GM18951 (cell line): ENCODE data around the gene MAP4K4.

Experiments used
- POLR2A ChIP-seq: IDR thresholded peaks from 4 replicates; pipeline ENCODE4 v1.6.1; 2011; ENCODE audit warnings: mild to moderate bottlenecking; ENCODE audit not compliant: insufficient read length, insufficient read depth; ENCODE audit errors: extremely low read depth
- in situ Hi-C: fragments of 300-500 bp; cut with MboI; formaldehyde crosslinking; loops from one replicate; pipeline ENCODE4 v1.12.0; 2022; ENCODE audit warnings: low sequenced_read_pairs, mixed read lengths, inconsistent platforms; ENCODE audit not compliant: unreplicated experiment

Gene MAP4K4

DNA sequence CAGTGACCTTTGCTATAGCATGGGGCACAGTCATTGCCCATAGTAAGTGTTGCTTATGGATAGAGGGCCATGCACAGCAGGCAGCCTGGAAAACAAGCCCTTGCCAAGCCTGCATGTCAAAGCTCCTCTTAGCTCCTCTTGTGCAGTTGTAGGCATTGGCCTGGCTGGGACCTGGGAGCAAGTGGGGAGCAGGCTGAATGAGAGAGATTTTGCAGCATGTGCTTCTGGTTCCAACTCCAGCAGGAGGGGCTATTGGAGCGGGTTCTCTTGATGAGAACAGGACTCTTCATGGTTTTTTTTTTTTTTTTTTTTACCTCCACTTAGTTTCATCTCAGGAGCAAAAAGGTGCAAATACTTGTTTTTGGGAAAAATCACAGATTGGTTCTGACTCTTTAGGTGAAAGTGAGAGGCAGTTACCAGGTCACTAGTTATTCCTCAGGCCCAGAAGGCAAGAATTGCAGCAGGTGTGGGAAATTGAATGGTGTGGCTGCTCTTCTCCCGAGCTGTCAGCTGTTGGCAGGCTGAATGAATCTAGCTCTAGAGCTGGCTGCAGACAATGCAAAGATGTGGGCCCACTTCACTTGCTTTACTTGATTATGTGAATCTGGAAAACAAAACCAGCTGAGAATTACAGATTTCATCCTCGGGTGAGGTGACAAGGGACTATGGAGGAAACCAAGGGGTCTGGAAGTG lies 95.9 kb downstream of the MAP4K4 start:
- no peak for TF ChIP-seq POLR2A
- in situ Hi-C loops: no loop called here

DNA sequence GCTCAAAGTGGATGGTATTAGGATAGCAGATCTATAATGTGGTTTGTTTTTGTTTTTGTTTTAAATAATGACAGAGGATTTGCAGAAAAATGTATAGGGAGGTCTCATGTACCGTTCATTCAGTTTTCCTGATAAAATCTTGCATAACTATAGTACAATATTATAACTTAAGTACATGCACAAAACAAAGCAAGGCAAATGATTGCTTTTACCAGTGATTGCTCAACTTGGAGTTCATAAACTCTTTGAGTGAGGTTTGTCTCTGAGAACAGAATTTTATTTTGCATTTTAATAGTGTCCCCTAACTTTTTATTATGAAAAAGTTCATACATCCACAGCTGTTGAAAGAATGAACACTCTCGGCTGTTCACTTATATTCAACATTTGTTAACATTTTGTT lies 96.6 kb downstream of the MAP4K4 start:
- in situ Hi-C loops: no loop called here
- no peak for TF ChIP-seq POLR2A

DNA sequence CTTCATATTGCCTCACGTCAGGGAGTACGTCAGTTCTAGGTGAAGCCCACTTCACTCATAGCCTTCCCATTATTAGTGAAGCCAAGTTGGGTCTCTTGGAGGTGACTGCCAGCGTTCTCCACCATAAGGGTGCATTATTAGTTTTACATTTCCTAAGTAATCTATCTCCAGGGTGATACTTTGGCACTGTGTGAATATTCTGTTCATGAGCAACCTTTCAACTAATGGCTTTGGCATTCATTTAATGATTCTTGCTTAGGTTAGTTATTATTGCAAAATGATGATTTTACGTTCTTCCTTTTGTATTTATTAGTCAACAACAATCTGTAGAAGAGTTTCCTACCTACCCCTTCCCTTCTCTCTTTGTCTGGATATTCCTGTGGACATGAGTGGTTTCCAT lies 97.5 kb downstream of the MAP4K4 start:
- TF ChIP-seq POLR2A: no peak
- in situ Hi-C loops: no loop called here

DNA sequence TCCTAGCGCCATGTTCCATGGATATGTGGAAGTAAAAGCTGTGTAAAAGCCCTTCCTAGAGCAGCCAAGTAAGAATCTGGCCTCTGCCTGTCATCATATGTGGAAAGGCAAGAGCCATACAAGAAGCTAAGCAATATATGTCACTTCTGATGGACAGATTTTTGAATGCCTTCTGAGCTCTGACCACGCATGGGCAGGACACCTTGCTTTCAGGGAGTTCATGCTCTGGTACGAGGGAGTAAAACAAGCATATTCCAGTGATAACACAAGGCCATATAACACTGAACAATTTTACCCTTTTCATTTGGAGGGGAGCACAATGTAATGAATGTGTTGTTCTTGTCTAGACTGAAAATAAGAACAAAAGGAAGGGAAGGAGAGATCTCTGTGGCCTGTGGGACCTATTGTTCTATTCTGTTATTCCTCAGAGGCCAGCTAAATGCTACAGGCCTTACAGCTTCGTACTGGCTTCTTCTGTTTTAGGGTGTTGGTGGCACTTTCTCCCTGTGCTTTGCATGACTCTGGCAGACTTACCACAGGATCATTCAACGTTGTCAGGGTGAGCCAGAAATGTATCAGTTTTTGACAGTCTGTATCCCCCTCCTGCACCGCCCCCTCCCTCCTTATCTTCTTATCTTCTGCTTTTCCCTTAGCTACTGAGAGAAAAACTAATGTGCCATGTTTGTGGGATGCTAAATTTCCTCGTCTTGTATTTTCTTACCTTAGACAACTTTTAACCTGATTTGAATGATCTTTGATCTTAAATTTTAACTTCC lies 99.5 kb downstream of the MAP4K4 start:
- in situ Hi-C loops: no loop called here
- TF ChIP-seq POLR2A: no peak

DNA sequence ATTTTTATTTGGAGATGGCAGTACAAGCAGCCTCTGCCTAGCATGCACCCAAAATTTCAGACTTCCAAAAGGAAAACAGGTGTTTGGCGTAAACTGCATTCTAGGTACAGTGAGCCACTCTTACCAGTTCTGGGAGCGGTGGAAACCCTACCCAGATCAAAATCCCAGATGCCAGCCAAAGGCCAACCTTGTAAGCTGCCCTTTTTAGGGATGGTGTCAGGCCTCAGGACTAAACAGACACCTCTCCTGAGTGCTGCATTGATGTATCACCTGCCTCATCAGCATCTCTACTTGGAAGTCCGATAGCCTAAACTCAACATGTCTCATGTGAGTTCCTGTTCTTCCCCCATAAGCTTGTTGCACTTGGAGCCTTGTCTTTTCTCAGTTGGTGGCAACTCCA lies 104.0 kb downstream of the MAP4K4 start:
- in situ Hi-C loops: no loop called here
- TF ChIP-seq POLR2A: no peak

DNA sequence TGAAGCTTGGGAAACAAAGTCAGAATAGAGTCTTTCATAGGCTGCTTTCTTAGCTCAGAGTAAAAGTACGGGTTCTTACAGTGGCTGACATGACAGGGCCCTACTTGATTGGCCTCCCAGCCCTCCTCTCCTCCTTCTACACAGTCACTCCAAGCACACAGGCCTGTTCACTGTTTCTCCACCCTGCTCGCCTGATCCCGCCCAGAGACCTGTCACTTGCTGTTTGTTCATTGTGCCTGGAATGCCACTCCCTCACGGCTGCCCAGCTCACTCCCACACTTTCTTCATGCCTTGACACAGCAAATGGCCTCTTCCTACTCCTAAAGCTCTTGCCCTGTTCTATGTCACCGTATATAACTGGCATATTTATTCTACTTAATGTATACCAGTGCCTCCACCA lies 104.8 kb downstream of the MAP4K4 start:
- TF ChIP-seq POLR2A: no peak
- in situ Hi-C loops: no loop called here

DNA sequence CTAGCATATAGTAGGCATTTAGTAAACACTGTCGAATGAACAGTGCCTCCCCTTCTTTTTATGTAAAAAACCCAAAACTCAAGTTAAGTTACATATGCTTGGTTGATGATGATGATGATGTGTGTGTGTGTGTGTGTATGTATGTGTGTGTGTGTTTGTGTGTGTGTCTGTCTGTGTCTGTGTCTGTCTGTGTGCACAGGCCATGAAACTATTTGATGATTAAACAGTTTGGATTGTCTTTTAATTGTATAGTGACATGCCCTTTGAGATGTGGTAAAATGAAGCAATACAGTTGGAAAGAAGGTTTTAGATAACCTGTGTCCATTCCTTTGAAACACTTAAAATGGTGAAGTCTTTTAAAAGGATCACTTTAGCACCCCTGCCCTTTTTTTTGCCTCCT lies 105.6 kb downstream of the MAP4K4 start:
- in situ Hi-C loops: no loop called here
- TF ChIP-seq POLR2A: no peak

DNA sequence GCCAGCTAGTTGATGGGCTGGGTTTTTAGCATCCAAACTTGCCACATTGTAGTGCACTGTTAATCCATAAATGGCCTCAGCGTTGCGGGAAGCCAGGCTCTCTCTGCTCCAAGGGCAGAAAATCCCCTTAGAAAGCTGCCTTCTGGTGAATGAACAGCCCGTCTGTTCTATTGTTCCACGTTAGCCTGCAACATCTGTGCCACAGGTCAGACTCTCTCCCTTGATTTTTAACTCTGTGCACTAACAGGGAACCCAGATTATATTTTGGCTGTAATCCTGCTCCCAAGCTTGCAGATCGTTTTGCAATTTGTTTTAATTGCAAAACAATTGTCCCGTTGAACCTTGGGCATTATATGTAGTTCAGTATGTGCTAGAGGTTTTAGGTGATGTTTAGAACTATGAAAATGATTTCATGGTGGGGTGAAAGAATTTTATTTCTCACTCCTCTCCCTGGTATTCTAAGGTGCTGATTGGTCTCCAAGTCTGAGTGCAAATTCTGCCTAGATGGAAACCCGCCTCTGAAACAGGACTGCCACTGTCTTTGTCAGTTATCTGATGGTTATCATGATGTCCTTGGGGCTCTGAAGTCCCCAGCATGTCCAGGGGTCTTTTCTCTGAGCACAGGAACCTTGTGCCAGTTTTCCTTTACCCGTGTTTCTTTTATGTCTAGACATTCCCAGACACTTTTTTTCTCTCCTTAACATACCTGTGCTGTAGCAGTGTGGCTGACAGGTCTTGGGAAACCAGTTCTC lies 106.6 kb downstream of the MAP4K4 start:
- in situ Hi-C loops: no loop called here
- no peak for TF ChIP-seq POLR2A

DNA sequence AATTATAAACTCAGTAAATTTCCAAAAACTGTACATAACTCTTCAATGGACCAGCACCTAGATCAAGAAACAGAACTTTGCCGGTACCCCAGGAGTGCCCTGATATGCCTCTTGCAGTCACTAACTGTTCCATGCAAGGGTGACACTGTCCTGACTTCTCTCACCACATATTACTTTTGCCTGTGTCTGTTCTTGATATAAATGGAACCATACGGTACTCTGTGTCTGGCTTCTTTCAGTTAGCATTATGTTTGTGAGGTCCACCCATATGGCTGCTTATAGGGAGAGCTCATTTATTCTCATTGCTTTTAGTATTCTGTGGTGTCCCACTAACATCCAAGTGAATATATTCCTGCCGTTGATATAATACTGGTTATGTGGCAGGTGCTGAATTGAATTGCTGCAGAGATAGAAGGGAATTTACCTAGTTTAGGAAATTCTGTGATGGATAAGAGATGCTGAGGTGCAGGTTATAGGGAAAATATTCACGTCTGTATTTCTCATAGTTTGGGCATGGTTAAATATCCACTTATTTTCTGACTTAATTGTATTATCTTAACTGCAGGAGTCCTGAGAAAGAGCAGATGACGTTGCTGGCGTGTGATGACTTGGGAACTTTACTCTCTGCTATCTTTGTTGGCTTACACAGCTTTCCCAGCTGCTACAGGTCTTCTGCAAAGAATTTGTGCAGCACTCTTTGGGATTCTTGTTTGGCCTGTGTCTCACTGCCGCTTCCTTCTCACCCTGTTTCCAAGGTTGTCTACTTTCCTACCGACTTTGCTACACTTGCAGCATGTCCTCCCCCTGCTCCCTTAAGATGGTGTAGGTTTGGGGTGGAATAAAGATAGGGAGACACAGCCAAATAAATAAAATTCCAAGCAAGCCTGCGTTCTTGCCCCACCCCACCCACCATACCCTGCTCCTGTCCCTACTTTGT lies 107.9 kb downstream of the MAP4K4 start:
- TF ChIP-seq POLR2A: no peak
- in situ Hi-C loops: no loop called here

DNA sequence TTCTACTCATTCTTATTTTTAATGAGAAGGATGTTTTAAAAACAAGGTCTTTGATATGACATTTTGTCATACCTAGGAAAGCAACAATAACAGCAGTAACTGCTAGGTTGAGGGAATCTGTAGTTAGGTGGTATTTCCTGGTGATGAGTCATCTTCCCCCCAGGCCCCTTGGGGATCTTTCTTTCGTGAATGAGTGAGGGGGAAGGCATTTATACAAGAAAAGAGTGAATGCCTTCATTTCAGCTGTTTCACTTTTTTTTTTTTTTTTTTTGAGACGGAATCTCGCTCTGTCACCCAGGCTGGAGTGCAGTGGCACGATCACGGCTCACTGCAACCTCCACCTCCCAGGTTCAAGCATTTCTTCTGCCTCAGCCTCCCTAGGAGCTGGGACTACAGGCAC lies 108.6 kb downstream of the MAP4K4 start:
- TF ChIP-seq POLR2A: no peak

DNA sequence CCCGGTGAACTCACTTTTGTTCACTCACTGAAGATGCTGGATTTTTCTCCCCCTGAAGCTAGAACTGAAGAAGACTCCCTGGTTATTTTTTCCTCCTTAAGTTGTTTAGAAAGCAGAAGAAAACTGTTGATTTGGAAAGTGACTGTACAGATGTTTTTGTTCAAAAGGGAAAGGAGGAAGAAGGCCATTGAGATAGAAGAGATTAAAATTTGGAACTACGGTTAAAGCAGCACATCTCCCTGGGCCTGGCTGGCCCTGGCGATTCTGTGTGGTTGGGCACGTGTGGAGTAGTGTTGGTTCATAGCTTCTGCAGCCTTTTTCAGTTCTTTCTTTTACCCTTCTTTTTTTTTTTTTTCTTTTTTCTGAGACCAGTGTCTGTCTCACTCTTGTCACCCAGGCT lies 109.2 kb downstream of the MAP4K4 start:
- TF ChIP-seq POLR2A: no peak
- in situ Hi-C loops: no loop called here

More for the DNA sequence above, 108.6 kb downstream of the MAP4K4 start:
- in situ Hi-C loops: no loop called here

DNA sequence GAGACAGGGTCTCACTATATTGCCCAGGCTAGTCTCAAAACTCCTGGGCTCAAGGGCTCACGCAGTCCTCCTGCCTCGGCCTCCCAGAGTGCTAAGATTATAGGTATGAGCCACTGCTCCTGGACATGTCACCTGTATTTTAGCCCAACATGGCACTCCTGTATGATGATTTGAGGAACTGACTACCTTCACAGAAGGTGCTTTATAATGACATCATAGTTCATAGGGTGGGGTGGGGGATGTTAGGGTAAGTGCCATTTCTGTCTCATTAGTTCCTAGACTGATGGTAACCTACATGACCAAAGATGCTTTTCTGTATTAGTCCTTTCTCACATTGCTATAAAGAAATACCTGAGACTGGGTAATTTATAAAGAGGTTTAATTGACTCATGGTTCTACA lies 109.7 kb downstream of the MAP4K4 start:
- in situ Hi-C loops: no loop called here
- no peak for TF ChIP-seq POLR2A
